Measurements from ENCODE around the gene PHF2.
"Not testable (repeated sequence)": the region's sequence is repeated elsewhere in the genome, so short reads cannot be mapped to it uniquely, and the experiment has no call there.

Gene PHF2

GRCh38 chr9:93665637-93666438, 89.5 kb downstream of the PHF2 start:
- no peak for DNase-seq (ENCODE audit: low read depth in 3 of 3)

DNA sequence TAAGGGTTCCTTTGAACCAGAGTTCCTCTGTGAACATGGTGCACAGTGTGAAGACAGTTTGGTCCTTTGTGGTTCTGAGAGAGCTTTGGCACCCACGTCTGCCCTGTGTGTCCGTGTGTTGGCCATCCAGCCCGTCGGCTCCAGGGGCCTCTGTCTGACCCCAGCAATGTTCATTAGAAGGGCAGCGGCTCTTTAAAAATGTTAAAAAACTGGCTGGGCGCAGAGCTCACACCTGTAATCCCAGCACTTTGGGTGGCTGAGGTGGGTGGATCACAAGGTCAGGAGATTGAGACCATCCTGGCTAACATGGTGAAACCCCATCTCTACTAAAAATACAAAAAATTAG, 90.0 kb downstream of the PHF2 start:
- DNase-seq (ENCODE audit: low read depth in 3 of 3) = not testable (repeated sequence)

GRCh38 chr9:93667006-93667405, 90.6 kb downstream of the PHF2 start:
- no peak for DNase-seq (ENCODE audit: low read depth in 3 of 3)

DNA sequence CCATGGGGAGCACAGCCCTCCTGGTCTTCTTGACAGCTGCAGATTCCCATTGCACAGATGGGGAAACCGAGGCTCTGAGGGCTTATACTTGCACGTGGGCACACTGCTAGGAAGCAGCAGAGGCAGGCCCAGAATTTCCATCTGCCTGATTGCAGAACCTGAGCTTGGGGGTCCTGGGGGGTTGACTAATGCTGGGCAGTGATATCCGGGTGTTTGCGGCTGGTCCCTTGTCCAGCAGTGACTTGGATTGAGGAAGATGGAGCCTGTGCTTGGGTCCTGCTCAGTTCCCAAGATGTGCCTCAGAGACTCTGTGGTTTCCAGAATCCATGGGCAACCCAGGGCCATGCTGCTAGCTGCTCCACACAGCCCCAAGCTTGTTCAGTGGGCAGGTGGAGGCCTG, 91.2 kb downstream of the PHF2 start:
- DNase-seq (ENCODE audit: low read depth in 3 of 3) = no peak

- no peak for DNase-seq (ENCODE audit: low read depth in 3 of 3)
Measured at GRCh38 chr9:93668261-93668871, 92.0 kb downstream of the PHF2 start.

DNA sequence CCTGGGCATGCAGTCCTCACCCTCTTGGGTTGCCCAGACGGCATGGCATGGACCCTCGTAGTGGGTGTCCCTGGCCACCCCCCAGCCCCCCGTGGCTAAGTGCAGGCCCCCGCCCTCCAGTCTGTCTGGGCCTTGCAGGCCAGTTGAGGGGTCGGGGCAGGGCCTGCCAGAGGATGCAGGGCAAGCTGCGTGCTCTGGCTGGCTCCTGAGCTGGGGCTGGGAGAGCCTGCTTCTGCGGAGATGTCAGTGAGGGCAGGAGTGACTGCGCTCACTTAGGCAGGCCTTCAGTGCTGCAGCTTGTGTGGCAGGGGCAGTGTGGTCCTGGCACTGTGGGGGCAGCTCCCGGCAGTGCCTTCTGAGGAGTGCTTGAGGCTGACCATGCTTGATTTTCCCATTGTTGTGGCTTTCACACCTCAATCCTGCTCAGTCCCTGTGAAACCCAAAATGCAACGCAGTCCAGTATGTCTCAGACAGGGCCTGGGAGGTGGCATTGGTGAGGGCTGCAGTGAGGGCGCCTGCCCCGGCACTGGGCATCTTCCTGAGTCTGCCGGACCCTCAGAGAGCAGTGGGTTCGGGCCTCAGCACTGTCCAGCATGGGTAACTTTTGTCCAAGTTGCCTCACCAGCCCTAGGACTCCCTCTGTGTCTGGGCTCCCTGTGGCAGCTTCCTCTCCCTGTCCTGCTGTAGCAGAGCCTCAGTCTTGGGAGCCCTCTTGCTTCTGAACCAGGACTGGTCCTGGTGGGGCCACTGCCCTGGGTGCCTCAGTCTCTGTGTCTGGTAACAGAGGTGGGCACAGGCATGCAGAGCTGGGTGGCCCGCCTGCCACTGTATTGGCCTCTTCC, 93.0 kb downstream of the PHF2 start:
- DNase-seq (ENCODE audit: low read depth in 3 of 3) = no peak

- no peak for DNase-seq (ENCODE audit: low read depth in 3 of 3)
Measured at GRCh38 chr9:93669958-93670207, 93.5 kb downstream of the PHF2 start.

DNA sequence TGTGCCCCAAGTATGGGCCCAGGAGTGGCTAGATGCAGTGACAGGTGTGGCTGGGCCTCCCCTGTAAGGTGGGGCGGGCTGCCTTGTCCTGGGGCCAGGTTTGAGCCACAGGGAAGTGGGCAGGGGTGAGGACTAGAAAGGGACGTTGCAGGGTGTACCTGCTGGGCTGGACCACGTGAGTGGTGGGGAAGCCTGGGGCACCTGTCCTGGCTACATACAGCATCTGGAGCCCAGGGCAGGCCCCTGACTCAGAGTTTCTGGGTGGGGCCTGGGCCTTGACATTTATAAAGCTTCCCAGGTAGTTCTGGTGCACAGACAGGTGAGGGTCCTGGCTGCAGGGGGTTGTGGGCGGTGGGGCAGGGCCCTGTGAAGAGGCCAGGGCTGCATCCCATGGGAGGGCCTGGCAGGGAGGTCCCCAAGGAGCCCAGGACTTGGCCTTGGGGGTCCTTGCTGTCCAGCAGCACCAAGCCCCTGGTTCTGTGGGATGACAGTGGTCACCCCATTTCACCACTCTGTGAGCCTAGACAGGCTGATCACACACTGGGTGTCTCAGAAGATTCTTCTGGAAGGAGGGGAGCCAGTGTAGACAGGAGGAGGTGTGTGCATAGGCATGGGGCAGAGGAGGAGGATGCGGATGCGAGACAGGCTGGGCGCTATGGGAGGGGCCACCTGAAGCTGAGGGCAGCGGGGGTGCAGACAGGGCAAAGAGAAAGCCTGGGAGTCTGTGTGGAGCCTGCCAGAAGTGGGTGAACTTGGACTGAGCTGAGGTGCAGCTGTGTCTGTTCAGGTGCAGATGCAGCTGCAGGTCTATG, 94.0 kb downstream of the PHF2 start:
- DNase-seq (ENCODE audit: low read depth in 3 of 3) = no peak

- no peak for DNase-seq (ENCODE audit: low read depth in 3 of 3)
Measured at GRCh38 chr9:93671020-93671338, 94.6 kb downstream of the PHF2 start.

DNA sequence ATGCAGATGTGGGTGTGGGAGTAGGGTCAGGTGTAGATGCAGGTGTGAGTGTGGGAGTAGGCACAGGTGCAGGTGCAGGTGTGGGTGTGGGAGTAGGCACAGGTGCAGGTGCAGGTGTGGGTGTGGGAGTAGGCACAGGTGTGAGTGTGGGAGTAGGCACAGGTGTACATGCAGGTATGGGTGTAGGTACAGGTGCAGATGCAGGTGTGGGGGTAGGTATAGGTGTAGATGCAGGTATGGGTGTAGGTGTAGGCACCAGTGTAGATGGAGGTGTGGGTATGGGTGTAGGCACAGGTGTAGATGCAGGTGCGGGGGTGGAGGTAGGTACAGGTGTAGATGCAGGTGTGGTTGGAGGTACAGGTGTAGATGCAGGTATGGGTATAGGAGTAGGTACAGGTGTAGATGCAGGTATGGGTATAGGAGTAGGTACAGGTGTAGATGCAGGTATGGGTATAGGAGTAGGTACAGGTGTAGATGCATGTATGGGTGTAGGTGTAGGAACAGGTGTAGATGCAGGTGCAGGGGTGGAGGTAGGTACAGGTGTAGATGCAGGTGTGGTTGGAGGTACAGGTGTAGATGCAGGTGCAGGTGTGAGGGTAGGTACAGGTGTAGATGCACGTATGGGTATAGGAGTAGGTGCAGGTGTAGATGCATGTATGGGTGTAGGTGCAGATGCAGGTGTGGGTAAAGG, 96.1 kb downstream of the PHF2 start:
- DNase-seq (ENCODE audit: low read depth in 3 of 3) = not testable (repeated sequence)

DNA sequence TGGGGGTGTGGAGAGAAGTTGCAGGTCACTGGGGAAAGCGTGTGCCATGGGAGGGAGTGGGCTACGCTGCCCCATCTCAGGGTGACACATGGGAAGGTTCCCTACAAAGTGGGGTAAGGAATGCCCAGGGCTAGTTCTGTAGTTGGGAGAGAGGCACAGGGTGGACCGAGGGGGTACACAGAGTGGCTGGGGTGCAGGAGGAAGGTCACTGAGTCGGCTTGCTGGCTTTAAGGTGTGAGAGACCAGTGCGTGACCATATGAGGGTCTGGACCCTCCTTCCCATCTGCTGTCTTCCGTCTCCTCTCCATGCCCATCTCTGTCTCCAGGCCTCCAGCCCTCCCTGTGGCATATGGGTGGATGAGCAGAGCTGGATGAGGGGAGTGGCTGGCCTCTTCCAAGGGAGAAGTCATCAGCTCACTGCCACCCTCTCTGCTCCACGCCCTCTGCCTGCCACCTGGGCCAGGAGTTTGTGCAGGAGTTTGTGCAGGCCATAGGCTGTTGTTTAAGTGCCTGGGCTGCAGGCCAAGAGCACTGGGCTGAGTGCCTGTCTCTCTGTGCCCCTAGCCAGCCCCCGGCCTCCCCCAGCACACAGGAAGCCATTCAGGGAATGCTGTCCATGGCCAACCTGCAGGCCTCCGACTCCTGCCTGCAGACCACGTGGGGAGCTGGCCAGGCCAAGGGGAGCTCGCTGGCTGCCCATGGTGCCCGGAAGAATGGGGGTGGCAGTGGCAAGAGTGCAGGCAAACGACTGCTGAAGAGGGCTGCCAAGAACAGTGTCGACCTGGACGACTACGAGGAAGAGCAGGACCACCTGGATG, 96.8 kb downstream of the PHF2 start:
- DNase-seq (ENCODE audit: low read depth in 3 of 3) = no peak

GRCh38 chr9:93673839-93674334, 97.5 kb downstream of the PHF2 start:
- DNase-seq (ENCODE audit: low read depth in 3 of 3) = no peak

DNA sequence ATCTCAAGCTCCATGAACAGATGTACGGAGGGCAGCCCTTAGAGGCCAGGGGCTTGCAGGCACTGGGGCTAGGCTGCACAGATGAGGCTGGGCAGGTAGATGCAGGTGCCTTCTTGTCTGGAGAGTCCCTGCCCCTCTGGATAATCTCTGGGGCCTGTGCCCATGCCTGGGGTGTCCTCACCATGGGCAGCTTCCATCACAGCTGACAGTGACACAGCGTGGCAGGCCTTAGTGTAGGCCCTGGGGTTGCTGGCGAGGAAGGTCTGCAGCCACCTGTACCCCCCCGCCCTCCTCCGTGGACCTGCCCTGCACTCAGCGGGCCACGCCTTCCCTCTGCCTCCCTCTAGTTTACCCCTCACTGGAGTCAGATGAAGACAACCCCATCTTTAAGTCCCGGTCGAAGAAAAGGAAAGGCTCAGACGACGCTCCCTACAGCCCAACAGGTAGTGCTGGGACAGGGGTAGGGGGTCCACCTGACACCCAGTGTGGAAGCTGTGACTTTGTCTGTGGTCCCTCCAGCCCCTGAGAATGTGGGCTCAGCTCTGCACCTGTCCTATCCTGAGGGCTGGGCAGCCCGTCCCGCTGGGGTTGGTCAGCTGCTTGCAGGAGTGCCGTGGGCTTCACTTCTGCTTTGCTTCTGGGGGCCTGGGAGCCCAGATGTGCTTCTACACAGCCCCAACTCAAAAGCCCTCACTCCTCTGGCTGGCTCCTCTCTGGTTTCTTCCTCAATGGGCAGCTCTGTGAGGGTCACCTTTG, 98.4 kb downstream of the PHF2 start:
- no peak for DNase-seq (ENCODE audit: low read depth in 3 of 3)

- no peak for DNase-seq (ENCODE audit: low read depth in 3 of 3)
Measured at GRCh38 chr9:93675336-93676150, 99.2 kb downstream of the PHF2 start.

DNA sequence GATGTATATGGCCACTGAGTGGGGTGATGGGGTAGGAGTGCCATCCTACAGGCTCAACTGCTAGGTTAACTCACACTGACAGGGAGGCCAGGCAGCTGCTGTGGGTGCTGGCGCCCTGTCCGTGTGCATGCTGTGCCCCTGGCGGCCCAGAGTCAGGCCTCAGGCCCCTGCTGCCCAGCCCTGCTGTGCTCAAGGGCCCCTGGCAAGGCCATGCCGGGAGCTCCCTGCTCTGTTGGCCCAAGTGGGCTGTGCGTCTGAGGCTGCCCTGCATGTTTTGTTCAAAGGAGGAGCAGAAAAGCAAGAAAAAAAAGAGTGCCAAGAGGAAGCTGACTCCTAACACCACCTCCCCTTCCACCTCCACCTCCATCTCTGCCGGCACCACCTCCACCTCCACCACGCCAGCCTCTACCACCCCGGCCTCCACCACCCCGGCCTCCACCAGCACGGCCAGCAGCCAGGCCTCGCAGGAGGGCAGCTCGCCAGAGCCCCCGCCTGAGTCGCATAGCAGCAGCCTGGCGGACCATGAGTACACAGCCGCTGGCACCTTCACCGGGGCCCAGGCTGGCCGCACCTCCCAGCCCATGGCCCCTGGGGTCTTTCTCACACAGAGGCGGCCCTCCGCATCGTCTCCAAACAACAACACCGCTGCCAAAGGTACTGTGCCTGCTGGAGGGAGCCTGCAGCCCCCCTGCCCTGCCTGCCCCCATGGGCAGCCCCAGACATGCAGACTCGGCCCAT, 100.1 kb downstream of the PHF2 start:
- no peak for DNase-seq (ENCODE audit: low read depth in 3 of 3)

GRCh38 chr9:93677048-93677571, 100.7 kb downstream of the PHF2 start:
- DNase-seq (ENCODE audit: low read depth in 3 of 3) = no peak

GRCh38 chr9:93677641-93678136, 101.3 kb downstream of the PHF2 start:
- DNase-seq (ENCODE audit: low read depth in 3 of 3) = no peak

Data from stimulated activated CD4-positive, alpha-beta T cell treated with anti-CD3 and anti-CD28 coated beads, TNF-alpha, amount 100 ng/mL, for 24 hours (primary cell).